Measurements from ENCODE around the gene RUBCNL.

Gene RUBCNL

DNA sequence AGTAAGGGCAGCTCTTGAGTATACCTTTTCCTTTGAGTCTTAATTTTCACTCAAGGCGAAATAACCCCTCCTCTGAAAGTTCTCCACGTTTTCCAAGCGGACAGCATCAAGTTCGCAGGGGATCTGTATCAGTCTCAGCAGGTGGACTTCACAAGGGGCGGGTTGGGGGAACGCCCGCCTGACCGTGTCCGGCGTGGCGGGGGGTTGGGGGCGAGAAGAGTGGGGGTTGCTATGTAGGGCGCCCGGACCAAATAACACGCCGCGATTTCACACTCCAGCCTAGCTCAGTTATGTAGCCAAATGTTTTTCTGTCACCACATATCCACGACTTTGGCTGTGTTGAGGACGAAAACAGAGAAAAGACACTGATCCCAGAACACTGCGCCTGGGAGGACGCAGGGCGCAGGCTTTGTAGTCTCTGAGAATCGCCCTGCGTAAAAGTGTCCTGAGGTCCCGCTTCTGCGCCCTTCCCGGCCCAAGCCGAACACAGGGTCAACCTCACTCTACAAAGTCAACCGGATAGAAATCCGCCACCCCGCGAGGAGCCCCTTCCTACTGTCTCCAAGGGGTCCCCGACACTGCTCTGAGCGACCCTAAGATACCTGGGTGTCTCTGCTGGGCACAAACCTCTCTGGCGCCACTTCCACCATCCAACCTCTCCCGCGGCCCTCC is 524 bp downstream of the RUBCNL start:
- Histone ChIP-seq H4K20me1 (ENCODE audit: insufficient read depth, low read length) (no peaks in the 10 kb centered on the region), H3K9ac (ENCODE audit: low read length) (peak overlapping the region; percentile 98), H3K4me1 (ENCODE audit: insufficient read depth, low read length, severe bottlenecking) (peaks cover 76% of the 10 kb centered on the region), H3K36me3 (ENCODE audit: insufficient read depth, low read length) (peaks cover 35% of the 10 kb centered on the region), H3K27me3 (ENCODE audit: insufficient read depth, low read length) (no peaks in the 10 kb centered on the region), H3K27ac (ENCODE audit: low read depth, low read length, poor library complexity, severe bottlenecking) (peak overlapping the region; percentile 94), H3K9me2 (ENCODE audit: low read depth, low read length) (no peaks in the 10 kb centered on the region), H3F3A (ENCODE audit: insufficient read depth, low read length) (peaks cover 22% of the 10 kb centered on the region; the same call in 1 of the 2 replicates), H3K4me2 (ENCODE audit: low read length) (peak overlapping the region; percentile 84), H3K79me2 (ENCODE audit: insufficient read depth, low read length) (peaks cover 67% of the 10 kb centered on the region), H3K9me3 (ENCODE audit: low read length) (no peaks in the 10 kb centered on the region), H3K4me3 (ENCODE audit: low read depth, low read length, poor library complexity, severe bottlenecking) (peak overlapping the region; percentile 89), H2AFZ (ENCODE audit: low read length) (no peak overlapping the region)
- TF ChIP-seq EZH2 (IDR thresholded peaks at IDR 0.05; ENCODE audit: borderline replicate concordance, low read length) (no peak), CTCF (IDR thresholded peaks at IDR 0.05; ENCODE audit: low read length) (no peak)

DNA sequence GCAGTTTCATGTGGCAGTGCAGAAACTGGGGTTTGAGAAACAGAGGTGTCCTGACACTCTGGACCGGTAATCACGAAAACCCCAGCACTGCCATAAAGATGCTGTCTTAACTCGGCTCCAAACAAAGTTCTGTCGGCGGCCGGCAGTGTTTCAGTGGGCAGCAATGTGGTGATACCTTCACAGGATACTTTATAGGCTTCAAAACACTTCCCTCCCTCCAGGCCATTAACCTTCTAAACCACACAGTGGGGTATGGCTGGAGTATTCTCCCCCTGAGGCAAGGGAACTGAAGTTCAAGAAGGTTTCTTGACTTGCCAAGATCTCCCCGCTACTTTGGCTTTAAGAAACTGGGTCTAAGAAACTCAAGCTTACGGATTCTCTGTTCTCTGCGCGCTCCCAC is 1.1 kb downstream of the RUBCNL start:
- Histone ChIP-seq H3K4me2 (ENCODE audit: low read length) (peak overlapping the region; percentile 84), H3K36me3 (ENCODE audit: insufficient read depth, low read length) (peaks cover 39% of the 10 kb centered on the region), H3K9ac (ENCODE audit: low read length) (peak overlapping the region; percentile 98), H3K9me3 (ENCODE audit: low read length) (no peaks in the 10 kb centered on the region), H3F3A (ENCODE audit: insufficient read depth, low read length) (peaks cover 22% of the 10 kb centered on the region; the same call in 1 of the 2 replicates), H3K79me2 (ENCODE audit: insufficient read depth, low read length) (peaks cover 72% of the 10 kb centered on the region), H4K20me1 (ENCODE audit: insufficient read depth, low read length) (no peaks in the 10 kb centered on the region), H3K27ac (ENCODE audit: low read depth, low read length, poor library complexity, severe bottlenecking) (peak overlapping the region; percentile 94), H3K4me1 (ENCODE audit: insufficient read depth, low read length, severe bottlenecking) (peaks cover 76% of the 10 kb centered on the region), H3K27me3 (ENCODE audit: insufficient read depth, low read length) (no peaks in the 10 kb centered on the region), H3K9me2 (ENCODE audit: low read depth, low read length) (no peaks in the 10 kb centered on the region), H3K4me3 (ENCODE audit: low read depth, low read length, poor library complexity, severe bottlenecking) (peak overlapping the region; percentile 89), H2AFZ (ENCODE audit: low read length) (no peak overlapping the region)
- no peak for TF ChIP-seq CTCF (IDR thresholded peaks at IDR 0.05; ENCODE audit: low read length)
- no peak for TF ChIP-seq EZH2 (IDR thresholded peaks at IDR 0.05; ENCODE audit: borderline replicate concordance, low read length)

DNA sequence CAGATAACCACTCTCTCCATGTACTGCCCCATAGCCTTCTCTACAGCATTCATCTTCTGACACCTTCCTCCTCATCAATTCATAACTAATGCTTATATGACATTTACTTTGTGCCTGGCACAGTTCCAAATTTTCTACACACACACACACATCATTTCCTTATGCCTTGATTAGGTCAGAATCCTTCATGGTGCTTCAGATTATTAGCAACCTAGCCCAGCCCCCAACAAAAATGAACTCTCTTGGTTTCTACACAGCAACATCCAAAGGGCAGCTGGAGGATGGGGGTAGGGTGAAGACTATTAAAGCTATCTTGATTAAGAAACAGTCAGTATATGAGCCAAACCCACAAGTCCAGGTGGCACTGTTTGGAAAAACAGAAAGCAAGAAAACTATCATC is 3.7 kb downstream of the RUBCNL start:
- Histone ChIP-seq H3K9me3 (ENCODE audit: low read length) (no peaks in the 10 kb centered on the region), H3K79me2 (ENCODE audit: insufficient read depth, low read length) (peaks cover 83% of the 10 kb centered on the region), H3K9ac (ENCODE audit: low read length) (peak overlapping the region; percentile 98), H3F3A (ENCODE audit: insufficient read depth, low read length) (peaks cover 20% of the 10 kb centered on the region), H3K4me2 (ENCODE audit: low read length) (peak overlapping the region; percentile 84), H3K4me3 (ENCODE audit: low read depth, low read length, poor library complexity, severe bottlenecking) (peak overlapping the region; percentile 89), H3K27me3 (ENCODE audit: insufficient read depth, low read length) (no peaks in the 10 kb centered on the region), H4K20me1 (ENCODE audit: insufficient read depth, low read length) (no peaks in the 10 kb centered on the region), H3K27ac (ENCODE audit: low read depth, low read length, poor library complexity, severe bottlenecking) (peak overlapping the region; percentile 94), H2AFZ (ENCODE audit: low read length) (no peak overlapping the region), H3K9me2 (ENCODE audit: low read depth, low read length) (no peaks in the 10 kb centered on the region), H3K4me1 (ENCODE audit: insufficient read depth, low read length, severe bottlenecking) (peaks cover 76% of the 10 kb centered on the region), H3K36me3 (ENCODE audit: insufficient read depth, low read length) (peaks cover 57% of the 10 kb centered on the region)
- TF ChIP-seq EZH2 (IDR thresholded peaks at IDR 0.05; ENCODE audit: borderline replicate concordance, low read length), result no peak
- TF ChIP-seq CTCF (IDR thresholded peaks at IDR 0.05; ENCODE audit: low read length), result no peak
